ENCODE measurements around the gene SDSL. TPM values are rescaled to one million over a fixed set of nuclear protein-coding genes. Genes with fewer than 3 reads are reported as not detected.

SDSL gene
- total and polyA plus RNA-seq, 9 donors = 0.43 to 19.3 (median 3.7) TPM

DNA sequence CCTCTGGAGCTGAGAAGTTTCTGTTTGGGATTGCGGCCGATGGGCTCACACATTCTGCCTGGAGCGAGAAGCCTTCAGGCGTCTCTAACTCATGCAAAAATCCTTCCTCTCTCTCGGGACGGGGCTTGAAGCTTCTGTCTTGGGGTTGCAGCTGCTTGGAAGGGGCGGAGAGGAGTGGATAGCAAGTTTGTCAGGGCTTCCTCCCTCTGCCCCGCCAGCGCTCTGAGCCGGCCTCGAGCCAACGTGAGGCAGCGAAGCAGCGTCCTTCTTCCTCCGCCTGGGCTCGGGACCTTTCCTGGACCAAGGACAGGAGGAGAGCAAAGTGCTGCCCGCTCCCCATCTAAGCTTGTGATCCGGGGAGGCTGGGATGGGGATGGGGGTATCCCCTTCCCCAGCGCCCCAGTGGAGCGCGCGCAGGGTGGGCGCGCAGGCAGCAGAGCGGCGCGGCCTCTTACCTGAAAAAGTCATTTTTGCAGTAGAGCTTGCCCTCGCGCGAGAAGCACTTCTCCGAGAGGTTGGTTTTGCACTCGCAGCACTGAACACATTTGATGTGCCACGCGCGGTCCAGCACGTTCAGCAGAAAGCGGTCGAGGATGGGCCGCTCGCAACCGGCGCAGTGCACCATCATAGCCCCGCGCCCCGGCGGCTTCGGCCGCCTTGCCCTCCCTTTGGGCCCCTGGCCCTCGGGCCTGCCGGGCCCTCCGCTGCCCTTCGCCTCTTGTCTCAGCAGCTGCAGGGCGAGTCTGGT is 48.9 kb downstream of the SDSL start:
- H3K36me3 ChIP-seq = no peaks in the 10 kb centered on the region
- H3K27ac ChIP-seq = no peak overlapping the region
- H3K9me3 ChIP-seq = no peaks in the 10 kb centered on the region
- H3K4me1 ChIP-seq (ENCODE audit: insufficient read depth) = peaks cover 4% of the 10 kb centered on the region
- intact Hi-C loops (cut with DNase I) = no loop called here
- 1 to 3% (median 1%) methylated on average over 46 to 53 of the region's 53 CpGs for WGBS, 3 donors
- no peaks in the 10 kb centered on the region for H3K27me3 ChIP-seq
- H3K4me3 ChIP-seq = no peak overlapping the region
- no peak for DNase-seq
- no peak for TF ChIP-seq POLR2A (IDR thresholded peaks at IDR 0.05)
- TF ChIP-seq, protein P1, sequence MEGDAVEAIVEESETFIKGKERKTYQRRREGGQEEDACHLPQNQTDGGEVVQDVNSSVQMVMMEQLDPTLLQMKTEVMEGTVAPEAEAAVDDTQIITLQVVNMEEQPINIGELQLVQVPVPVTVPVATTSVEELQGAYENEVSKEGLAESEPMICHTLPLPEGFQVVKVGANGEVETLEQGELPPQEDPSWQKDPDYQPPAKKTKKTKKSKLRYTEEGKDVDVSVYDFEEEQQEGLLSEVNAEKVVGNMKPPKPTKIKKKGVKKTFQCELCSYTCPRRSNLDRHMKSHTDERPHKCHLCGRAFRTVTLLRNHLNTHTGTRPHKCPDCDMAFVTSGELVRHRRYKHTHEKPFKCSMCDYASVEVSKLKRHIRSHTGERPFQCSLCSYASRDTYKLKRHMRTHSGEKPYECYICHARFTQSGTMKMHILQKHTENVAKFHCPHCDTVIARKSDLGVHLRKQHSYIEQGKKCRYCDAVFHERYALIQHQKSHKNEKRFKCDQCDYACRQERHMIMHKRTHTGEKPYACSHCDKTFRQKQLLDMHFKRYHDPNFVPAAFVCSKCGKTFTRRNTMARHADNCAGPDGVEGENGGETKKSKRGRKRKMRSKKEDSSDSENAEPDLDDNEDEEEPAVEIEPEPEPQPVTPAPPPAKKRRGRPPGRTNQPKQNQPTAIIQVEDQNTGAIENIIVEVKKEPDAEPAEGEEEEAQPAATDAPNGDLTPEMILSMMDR (IDR thresholded peaks at IDR 0.05) = no peak
- TF ChIP-seq EP300 (IDR thresholded peaks at IDR 0.05) = no peak

DNA sequence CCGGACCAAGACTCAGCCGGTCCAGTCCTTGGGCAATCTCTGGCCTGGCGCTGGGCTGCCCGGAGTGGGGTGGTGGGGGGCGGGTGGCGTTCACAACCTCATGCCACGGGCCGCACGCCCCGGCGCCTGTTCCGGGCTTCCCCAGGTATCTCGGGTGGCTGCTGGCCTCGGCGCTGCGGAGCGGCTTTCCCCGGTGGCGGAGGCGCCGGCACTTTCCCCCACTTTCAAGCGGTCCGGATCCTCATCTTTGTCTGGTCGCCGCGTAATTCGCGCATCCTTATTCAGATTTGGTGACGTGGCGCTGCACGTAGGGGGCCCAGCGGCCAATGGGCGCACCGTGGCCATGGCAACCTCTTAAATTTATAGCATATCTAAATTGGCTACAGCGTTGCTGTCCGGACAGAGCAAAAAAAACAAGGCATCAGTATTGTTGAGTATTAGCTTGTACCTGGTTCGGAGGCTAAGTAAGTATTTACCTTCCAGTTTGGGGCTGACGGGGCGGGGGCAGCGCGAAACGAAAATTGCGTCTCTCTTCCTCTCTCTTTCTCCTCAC is 49.5 kb downstream of the SDSL start, which contains the start of gene LHX5:
Gene LHX5, minus strand, starts transcription at position 253 of the 553 bp plus-strand sequence. CDS start 373 bp downstream, outside the sequence.
- Histone ChIP-seq H3K4me1 (ENCODE audit: insufficient read depth) (peaks cover 4% of the 10 kb centered on the region), H3K36me3 (no peaks in the 10 kb centered on the region), H3K4me3 (no peak within 1 kb of the TSS), H3K27ac (no peak within 1 kb of the TSS), H3K27me3 (no peaks in the 10 kb centered on the region), H3K9me3 (no peaks in the 10 kb centered on the region)
- 1% methylated on average over 36 to 43 of the region's 43 CpGs for WGBS, 3 donors
- TF ChIP-seq, protein P1 (IDR thresholded peaks at IDR 0.05) = no peak
- TF ChIP-seq EP300 (IDR thresholded peaks at IDR 0.05) = no peak
- no peak for DNase-seq
- intact Hi-C loops (cut with DNase I) = no loop called here

GRCh38 chr12:113472191-113473121 is 50.3 kb downstream of the SDSL start:
- WGBS, 3 donors = 2% methylated on average over 44 to 51 of the region's 51 CpGs
- Histone ChIP-seq H3K27ac (no peak overlapping the region), H3K36me3 (no peaks in the 10 kb centered on the region), H3K4me3 (no peak overlapping the region), H3K4me1 (ENCODE audit: insufficient read depth) (peaks cover 4% of the 10 kb centered on the region), H3K27me3 (no peaks in the 10 kb centered on the region), H3K9me3 (no peaks in the 10 kb centered on the region)
- no peak for DNase-seq
- TF ChIP-seq, protein P1 (IDR thresholded peaks at IDR 0.05) = no peak
- TF ChIP-seq EP300 (IDR thresholded peaks at IDR 0.05) = no peak
- no peak for TF ChIP-seq POLR2A (IDR thresholded peaks at IDR 0.05)
- intact Hi-C loops (cut with DNase I) = no loop called here

GRCh38 chr12:113473400-113473799 is 51.2 kb downstream of the SDSL start:
- no peaks in the 10 kb centered on the region for H3K27me3 ChIP-seq
- H3K36me3 ChIP-seq = no peaks in the 10 kb centered on the region
- H3K27ac ChIP-seq = no peak overlapping the region
- no peaks in the 10 kb centered on the region for H3K4me1 ChIP-seq (ENCODE audit: insufficient read depth)
- WGBS, 3 donors = 18 to 26% (median 19%) methylated on average over 6 of the region's 6 CpGs
- DNase-seq = no peak
- no peak overlapping the region for H3K4me3 ChIP-seq
- intact Hi-C loops (cut with DNase I) = no loop called here
- H3K9me3 ChIP-seq = no peaks in the 10 kb centered on the region
- TF ChIP-seq POLR2A (IDR thresholded peaks at IDR 0.05) (no peak), EP300 (IDR thresholded peaks at IDR 0.05) (no peak)
- TF ChIP-seq, protein P1 (IDR thresholded peaks at IDR 0.05) = no peak
